ENCODE results near the gene ARL6IP4. TPM values are rescaled to one million over a fixed set of nuclear protein-coding genes. Genes with fewer than 3 reads are reported as not detected.

The ARL6IP4 gene
- total and polyA plus RNA-seq, 2 of the 4 experiments (the other 2 are of a cell fraction), result 161 to 254 TPM

GRCh38 chr12:122981587-122982476, 1.4 kb downstream of the ARL6IP4 start (continued):
- TF ChIP-seq RCOR1 (IDR thresholded peaks at IDR 0.05; ENCODE audit: insufficient replicate concordance, low read length), result no peak
- no peak for TF ChIP-seq BHLHE40 (IDR thresholded peaks at IDR 0.05; ENCODE audit: low read depth, low read length)
- TF ChIP-seq FOS (IDR thresholded peaks at IDR 0.05; ENCODE audit: low read depth, low read length), result no peak

- TF ChIP-seq RFX5 (IDR thresholded peaks at IDR 0.05; ENCODE audit: low read depth, low read length), result no peak
- no peak for TF ChIP-seq MAFK (IDR thresholded peaks at IDR 0.05; ENCODE audit: low read depth, low read length)
- TF ChIP-seq USF2 (IDR thresholded peaks at IDR 0.05; ENCODE audit: low read depth, low read length), result no peak
- no peak for TF ChIP-seq ELK1 (IDR thresholded peaks at IDR 0.05; ENCODE audit: borderline replicate concordance, low read depth, low read length)
- TF ChIP-seq NFE2L2 (IDR thresholded peaks at IDR 0.05; ENCODE audit: low read depth, low read length), result no peak
- no peak for TF ChIP-seq BHLHE40 (IDR thresholded peaks at IDR 0.05; ENCODE audit: low read depth, low read length)
- no peak for TF ChIP-seq CHD1 (IDR thresholded peaks at IDR 0.05; ENCODE audit: low read depth, low read length)
- no peak for TF ChIP-seq MXI1 (IDR thresholded peaks at IDR 0.05; ENCODE audit: borderline replicate concordance, low read depth, low read length)
- in situ Hi-C loops (cut with MboI; ENCODE audit: low sequenced_read_pairs), result loop anchor here (10.0 kb wide), 1 partner anchor 162 kb away; no protein-coding TSS in a partner anchor
- BruUV-seq (replicated peaks), result no TSS peak
- Histone ChIP-seq H2AK9ac (replicated peaks; ENCODE audit: low read depth, low read length, poor library complexity) (peak overlapping the region; percentile 37), H3K36me3 (ENCODE audit: control insufficient read depth, insufficient read depth, low read length) (peaks cover 30% of the 10 kb centered on the region), H2AFZ (replicated peaks; ENCODE audit: low read length, poor library complexity) (no peak overlapping the region), H3K27me3 (ENCODE audit: control insufficient read depth, insufficient read depth, low read length) (no peaks in the 10 kb centered on the region), H3K9ac (ENCODE audit: low read depth, low read length) (no peak overlapping the region; the same call in 1 of the 2 replicates), H3K4me2 (ENCODE audit: low read depth, low read length) (no peak overlapping the region; the same call in 1 of the 2 replicates), H3K18ac (ENCODE audit: low read depth, low read length) (no peak overlapping the region), H3K4me3 (ENCODE audit: insufficient read depth, low read depth, low read length) (no peak overlapping the region; the same call in 1 of the 2 replicates), H2BK5ac (ENCODE audit: low read depth, low read length, poor library complexity, severe bottlenecking) (no peak overlapping the region), H4K20me1 (ENCODE audit: insufficient read depth, low read length) (peaks cover 15% of the 10 kb centered on the region), H3K23ac (ENCODE audit: low read depth, low read length) (no peak overlapping the region), H4K8ac (ENCODE audit: low read depth in 2 of 2, low read length in 2 of 2) (no peak overlapping the region; a peak in 1 of 4 replicates), H3K14ac (replicated peaks; ENCODE audit: low read depth, low read length) (no peak overlapping the region), H2BK20ac (ENCODE audit: low read depth, low read length) (no peak overlapping the region), H4K5ac (ENCODE audit: low read depth, low read length) (no peak overlapping the region), H3K9me1 (ENCODE audit: insufficient read depth, low read length) (peaks cover 19% of the 10 kb centered on the region; the same call in 1 of the 2 replicates), H2BK120ac (ENCODE audit: low read depth, low read length) (no peak overlapping the region), H3K9me3 (ENCODE audit: control insufficient read depth, insufficient read depth, low read length) (no peaks in the 10 kb centered on the region), H3K79me1 (ENCODE audit: low read depth in 1 of 2, low read length in 2 of 2) (peaks cover 14 to 56% of the 10 kb centered on the region in 2 experiments; a peak in 3 of 4 replicates), H2BK15ac (ENCODE audit: low read depth, low read length) (no peak overlapping the region), H2AK5ac (ENCODE audit: low read depth, low read length) (peak overlapping the region; percentile 35; the same call in 1 of the 2 replicates), H3K4me1 (ENCODE audit: control insufficient read depth, insufficient read depth, low read length) (peaks cover 27% of the 10 kb centered on the region), H4K91ac (ENCODE audit: insufficient read depth, low read depth, low read length) (no peak overlapping the region), H3K56ac (ENCODE audit: extremely low read depth, insufficient read depth, low read length) (no peak overlapping the region), H3K4ac (ENCODE audit: low read depth, low read length) (no peak overlapping the region), H3K27ac (ENCODE audit: insufficient read depth, low read length) (no peak overlapping the region; the same call in 1 of the 2 replicates)
- ChIA-PET POLR2A (ENCODE audit: unreplicated experiment) (no interaction called here), CTCF (no interaction called here)
- ATAC-seq (ENCODE audit: low read depth) (no peak), DNase-seq (no peak)
- dilution Hi-C loops (cut with HindIII; ENCODE audit: low sequenced_read_pairs, unreplicated experiment), result loop anchor here (25.0 kb wide), 1 partner anchor 255 kb away; the partner anchor contains the start of genes MPHOSPH9 and MTRFR
- intact Hi-C loops (cut with micrococcal nuclease), result no loop called here
- WGBS, 2 experiments (ENCODE audit: extremely low coverage in 2 of 2, insufficient read length in 1 of 2), result 70% methylated on average over 2 of the region's 11 CpGs; no CpG with 5 or more reads in 1 of the 2 experiments
These were observed 2.0 kb downstream of the ARL6IP4 start for GRCh38 chr12:122982477-122982815.

All from IMR-90 (cell line).